Ascending aorta (tissue), 2 donors: Measurements from ENCODE around the gene CEP112. TPM values are rescaled to one million over a fixed set of nuclear protein-coding genes. Genes with fewer than 3 reads are reported as not detected.

ENCODE experiments used
- DNase-seq, 2 donors: peaks; one replicate each; pipeline ENCODE4 v3.0.0-alpha.2; 2019; ENCODE audit warnings: low spot score in 2 of 2
- H3K27ac ChIP-seq, 2 donors: fragments of 200-600 bp; sonication (generic); one replicate each; pipeline ENCODE4 v1.5.1; 2016 to 2017; ENCODE audit warnings: mild to moderate bottlenecking in 1 of 2
- H3K27me3 ChIP-seq: fragments of 200-600 bp; sonication (generic); one replicate; pipeline ENCODE4 v1.5.1; 2017
- H3K36me3 ChIP-seq, 2 donors: fragments of 200-600 bp; sonication (generic); one replicate each; pipeline ENCODE4 v1.5.1; 2016
- H3K4me1 ChIP-seq, 2 donors: fragments of 200-600 bp; sonication (generic); one replicate each; pipeline ENCODE4 v1.5.1; 2016 to 2017; ENCODE audit warnings: mild to moderate bottlenecking in 1 of 2
- H3K4me3 ChIP-seq, 2 donors: fragments of 200-600 bp; sonication (generic); one replicate each; pipeline ENCODE4 v1.5.1; 2016 to 2017; ENCODE audit warnings: mild to moderate bottlenecking in 1 of 2
- H3K9me3 ChIP-seq, 2 donors: fragments of 200-600 bp; sonication (generic); one replicate each; pipeline ENCODE4 v1.5.1; 2016
- CTCF ChIP-seq, 3 experiments: fragments of 200-600 bp in 2 of 3; fragments of 450-650 bp in 1 of 3; sonication (generic) in 2 of 3; IDR thresholded peaks; one replicate each; pipeline ENCODE4 v1.5.1; 2016 to 2019; ENCODE audit warnings: antibody characterized with exemption in 3 of 3, mild to moderate bottlenecking in 1 of 3, moderate library complexity in 1 of 3
- intact Hi-C: fragments of 100-400 bp; cut with DNase I; formaldehyde crosslinking; loops from one replicate; pipeline ENCODE4 v1.15.1; 2023
- total RNA-seq: library from RNA; depleted of rRNA; stranded (reverse); fragments of >200 nt; gene quantifications from one replicate; pipeline ENCODE4 v1.1.0, GENCODE V29; 2016

The CEP112 gene
- total RNA-seq, 1 donor from 2014 or later: 11.4 TPM

- Histone ChIP-seq H3K4me1 (no peaks in the 10 kb centered on the region), H3K36me3 (no peaks in the 10 kb centered on the region), H3K27ac (no peak overlapping the region), H3K9me3 (no peaks in the 10 kb centered on the region), H3K27me3 (no peaks in the 10 kb centered on the region), H3K4me3 (no peak overlapping the region)
- no peak for DNase-seq
- no peak for TF ChIP-seq CTCF (IDR thresholded peaks at IDR 0.05)
- intact Hi-C loops: no loop called here
These were observed 153.8 kb downstream of the CEP112 start for GRCh38 chr17:66038125-66038524.

- Histone ChIP-seq H3K9me3 (no peaks in the 10 kb centered on the region), H3K36me3 (no peaks in the 10 kb centered on the region), H3K4me3 (no peak overlapping the region), H3K4me1 (no peaks in the 10 kb centered on the region), H3K27me3 (no peaks in the 10 kb centered on the region), H3K27ac (no peak overlapping the region)
- no peak for TF ChIP-seq CTCF (IDR thresholded peaks at IDR 0.05)
- intact Hi-C loops: no loop called here
- DNase-seq: no peak
These were observed 154.7 kb downstream of the CEP112 start for GRCh38 chr17:66037221-66037620.

- no peak for DNase-seq
- intact Hi-C loops: no loop called here
These were observed 159.7 kb downstream of the CEP112 start for GRCh38 chr17:66032082-66032712.

GRCh38 chr17:66025551-66025950, 166.4 kb downstream of the CEP112 start:
- H3K4me1 ChIP-seq: no peaks in the 10 kb centered on the region
- no peak for DNase-seq
- TF ChIP-seq CTCF (IDR thresholded peaks at IDR 0.05): no peak
- no peaks in the 10 kb centered on the region for H3K27me3 ChIP-seq
- peaks cover 11 to 26% of the 10 kb centered on the region in 2 donors for H3K9me3 ChIP-seq
- H3K36me3 ChIP-seq: peaks cover 0 to 7% of the 10 kb centered on the region in 2 donors
- no peak overlapping the region for H3K4me3 ChIP-seq
- intact Hi-C loops: no loop called here
- H3K27ac ChIP-seq: no peak overlapping the region

More at GRCh38 chr17:66032082-66032712, 159.7 kb downstream of the CEP112 start:
- Histone ChIP-seq H3K4me1 (no peaks in the 10 kb centered on the region), H3K36me3 (peaks cover 0 to 2% of the 10 kb centered on the region in 2 donors), H3K27me3 (no peaks in the 10 kb centered on the region), H3K27ac (no peak overlapping the region), H3K9me3 (no peaks in the 10 kb centered on the region), H3K4me3 (no peak overlapping the region)
- TF ChIP-seq CTCF (IDR thresholded peaks at IDR 0.05): no peak

GRCh38 chr17:66021757-66022156, 170.2 kb downstream of the CEP112 start:
- intact Hi-C loops: no loop called here
- no peak overlapping the region for H3K27ac ChIP-seq
- H3K27me3 ChIP-seq: no peaks in the 10 kb centered on the region
- peaks cover 0 to 5% of the 10 kb centered on the region in 2 donors for H3K36me3 ChIP-seq
- H3K4me3 ChIP-seq: no peak overlapping the region
- no peak for DNase-seq
- H3K4me1 ChIP-seq: no peaks in the 10 kb centered on the region
- no peak for TF ChIP-seq CTCF (IDR thresholded peaks at IDR 0.05)
- peaks cover 11 to 26% of the 10 kb centered on the region in 2 donors for H3K9me3 ChIP-seq

GRCh38 chr17:66018786-66019185, 173.1 kb downstream of the CEP112 start:
- Histone ChIP-seq H3K27ac (no peak overlapping the region), H3K9me3 (peaks cover 6 to 10% of the 10 kb centered on the region in 2 donors), H3K4me1 (no peaks in the 10 kb centered on the region), H3K4me3 (no peak overlapping the region), H3K36me3 (no peaks in the 10 kb centered on the region), H3K27me3 (no peaks in the 10 kb centered on the region)
- intact Hi-C loops: no loop called here
- no peak for DNase-seq
- TF ChIP-seq CTCF (IDR thresholded peaks at IDR 0.05): no peak
